Ishikawa (cell line): Measurements from ENCODE around the gene CBFA2T2.
A peak's percentile ranks its signal among the peaks of the same experiment; 100 is the strongest.

Experiments used
- CEBPB ChIP-seq: IDR thresholded peaks from 2 replicates; pipeline ENCODE4 v1.6.1; 2012
- CREB1 ChIP-seq: IDR thresholded peaks from 2 replicates; pipeline ENCODE4 v1.6.1; 2012; ENCODE audit warnings: low read depth
- EGR1 ChIP-seq: IDR thresholded peaks from 2 replicates; pipeline ENCODE4 v1.6.1; 2012
- EP300 ChIP-seq: IDR thresholded peaks from 2 replicates; pipeline ENCODE4 v1.6.1; 2012; ENCODE audit warnings: borderline replicate concordance
- FOXM1 ChIP-seq: IDR thresholded peaks from 2 replicates; pipeline ENCODE4 v1.6.1; 2012; ENCODE audit warnings: low read depth, borderline replicate concordance
- MAX ChIP-seq: IDR thresholded peaks from 2 replicates; pipeline ENCODE4 v1.6.1; 2012
- NFIC ChIP-seq: IDR thresholded peaks from 2 replicates; pipeline ENCODE4 v1.6.1; 2012
- RAD21 ChIP-seq: IDR thresholded peaks from 2 replicates; pipeline ENCODE4 v1.6.1; 2012; ENCODE audit warnings: low read depth
- TAF1 ChIP-seq: IDR thresholded peaks from 2 replicates; pipeline ENCODE4 v1.6.1; 2012; ENCODE audit warnings: low read depth, mild to moderate bottlenecking
- TCF12 ChIP-seq: IDR thresholded peaks from 2 replicates; pipeline ENCODE4 v1.6.1; 2012; ENCODE audit warnings: low read depth
- TEAD4 ChIP-seq: IDR thresholded peaks from 2 replicates; pipeline ENCODE4 v1.6.1; 2012
- YY1 ChIP-seq: IDR thresholded peaks from 2 replicates; pipeline ENCODE4 v1.6.1; 2012; ENCODE audit warnings: low read depth
- ZBTB7A ChIP-seq: IDR thresholded peaks from 2 replicates; pipeline ENCODE4 v1.6.1; 2012; ENCODE audit warnings: low read depth
- TF ChIP-seq, protein P1 (sequence below): IDR thresholded peaks from 2 replicates; pipeline ENCODE4 v1.6.1; 2012; ENCODE audit warnings: low read depth, mild to moderate bottlenecking
- TF ChIP-seq, protein P2 (sequence below): IDR thresholded peaks from 2 replicates; pipeline ENCODE4 v1.6.1; 2012

CBFA2T2 gene

GRCh38 chr20:33507461-33507860 lies 17.6 kb downstream of the CBFA2T2 start:
- TF ChIP-seq EGR1 (no peak), TEAD4 (no peak), FOXM1 (no peak), TAF1 (no peak), TCF12 (no peak), NFIC (no peak), MAX (no peak), YY1 (no peak), RAD21 (no peak), ZBTB7A (no peak), CEBPB (no peak)
- TF ChIP-seq, protein P1, sequence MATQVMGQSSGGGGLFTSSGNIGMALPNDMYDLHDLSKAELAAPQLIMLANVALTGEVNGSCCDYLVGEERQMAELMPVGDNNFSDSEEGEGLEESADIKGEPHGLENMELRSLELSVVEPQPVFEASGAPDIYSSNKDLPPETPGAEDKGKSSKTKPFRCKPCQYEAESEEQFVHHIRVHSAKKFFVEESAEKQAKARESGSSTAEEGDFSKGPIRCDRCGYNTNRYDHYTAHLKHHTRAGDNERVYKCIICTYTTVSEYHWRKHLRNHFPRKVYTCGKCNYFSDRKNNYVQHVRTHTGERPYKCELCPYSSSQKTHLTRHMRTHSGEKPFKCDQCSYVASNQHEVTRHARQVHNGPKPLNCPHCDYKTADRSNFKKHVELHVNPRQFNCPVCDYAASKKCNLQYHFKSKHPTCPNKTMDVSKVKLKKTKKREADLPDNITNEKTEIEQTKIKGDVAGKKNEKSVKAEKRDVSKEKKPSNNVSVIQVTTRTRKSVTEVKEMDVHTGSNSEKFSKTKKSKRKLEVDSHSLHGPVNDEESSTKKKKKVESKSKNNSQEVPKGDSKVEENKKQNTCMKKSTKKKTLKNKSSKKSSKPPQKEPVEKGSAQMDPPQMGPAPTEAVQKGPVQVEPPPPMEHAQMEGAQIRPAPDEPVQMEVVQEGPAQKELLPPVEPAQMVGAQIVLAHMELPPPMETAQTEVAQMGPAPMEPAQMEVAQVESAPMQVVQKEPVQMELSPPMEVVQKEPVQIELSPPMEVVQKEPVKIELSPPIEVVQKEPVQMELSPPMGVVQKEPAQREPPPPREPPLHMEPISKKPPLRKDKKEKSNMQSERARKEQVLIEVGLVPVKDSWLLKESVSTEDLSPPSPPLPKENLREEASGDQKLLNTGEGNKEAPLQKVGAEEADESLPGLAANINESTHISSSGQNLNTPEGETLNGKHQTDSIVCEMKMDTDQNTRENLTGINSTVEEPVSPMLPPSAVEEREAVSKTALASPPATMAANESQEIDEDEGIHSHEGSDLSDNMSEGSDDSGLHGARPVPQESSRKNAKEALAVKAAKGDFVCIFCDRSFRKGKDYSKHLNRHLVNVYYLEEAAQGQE = no peak
- TF ChIP-seq, protein P2, sequence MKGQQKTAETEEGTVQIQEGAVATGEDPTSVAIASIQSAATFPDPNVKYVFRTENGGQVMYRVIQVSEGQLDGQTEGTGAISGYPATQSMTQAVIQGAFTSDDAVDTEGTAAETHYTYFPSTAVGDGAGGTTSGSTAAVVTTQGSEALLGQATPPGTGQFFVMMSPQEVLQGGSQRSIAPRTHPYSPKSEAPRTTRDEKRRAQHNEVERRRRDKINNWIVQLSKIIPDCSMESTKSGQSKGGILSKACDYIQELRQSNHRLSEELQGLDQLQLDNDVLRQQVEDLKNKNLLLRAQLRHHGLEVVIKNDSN = no peak

DNA sequence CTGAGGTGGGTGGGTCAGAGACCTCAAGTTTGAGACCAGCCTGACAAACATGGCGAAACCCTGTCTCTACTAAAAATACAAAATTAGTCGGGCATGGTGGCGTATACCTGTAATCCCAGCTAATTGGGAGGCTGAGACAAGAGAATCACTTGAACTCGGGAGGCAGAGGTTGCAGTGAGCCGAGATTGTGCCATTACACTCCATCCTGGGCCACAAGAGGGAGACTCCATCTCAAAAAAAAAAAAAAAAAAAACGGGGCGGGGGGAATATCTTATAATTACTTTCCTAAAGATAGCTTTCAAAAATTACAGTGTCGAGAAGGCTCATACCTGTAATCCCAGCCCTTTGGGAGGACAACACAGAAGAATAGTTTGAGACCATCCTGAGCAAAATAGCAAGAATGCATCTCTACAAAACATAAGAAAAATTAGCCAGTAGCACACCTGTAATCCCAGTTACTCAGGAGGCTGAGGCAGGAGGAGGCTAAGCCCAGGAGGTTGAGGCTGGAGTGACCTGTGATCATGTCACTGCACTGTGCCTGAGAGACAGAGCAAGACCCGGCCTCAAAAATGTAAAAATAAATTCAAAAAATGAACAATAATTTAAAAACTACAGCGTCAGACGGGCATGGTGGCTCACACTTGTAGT lies 25.8 kb downstream of the CBFA2T2 start:
- no peak for TF ChIP-seq CEBPB
- no peak for TF ChIP-seq EGR1
- no peak for TF ChIP-seq MAX
- no peak for TF ChIP-seq TAF1
- no peak for TF ChIP-seq ZBTB7A
- no peak for TF ChIP-seq EP300
- TF ChIP-seq NFIC = no peak
- TF ChIP-seq RAD21 = no peak
- no peak for TF ChIP-seq FOXM1

DNA sequence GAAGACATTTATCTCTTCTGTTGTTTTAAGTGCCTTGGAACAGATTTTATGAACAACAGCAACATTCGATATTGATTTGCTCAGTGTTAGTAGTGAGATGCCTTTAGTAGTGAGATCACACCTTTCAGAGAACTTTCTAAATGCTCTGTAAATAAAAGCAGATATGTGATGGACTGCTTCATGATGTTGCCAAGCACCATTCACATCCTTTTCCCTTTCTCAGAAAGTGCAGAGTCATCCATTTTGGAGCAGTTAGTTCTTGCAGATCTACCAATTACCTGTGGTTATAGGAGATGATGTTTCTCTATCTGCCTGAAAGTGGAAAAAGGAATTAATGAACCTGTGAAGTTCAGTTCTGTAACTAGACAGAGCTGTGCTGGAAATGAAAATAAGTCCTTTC lies 27.0 kb downstream of the CBFA2T2 start:
- TF ChIP-seq MAX (no peak), YY1 (no peak), TAF1 (no peak), TCF12 (no peak), TEAD4 (no peak), FOXM1 (no peak), EGR1 (no peak), CEBPB (no peak), RAD21 (no peak)
- TF ChIP-seq, protein P1 = no peak

DNA sequence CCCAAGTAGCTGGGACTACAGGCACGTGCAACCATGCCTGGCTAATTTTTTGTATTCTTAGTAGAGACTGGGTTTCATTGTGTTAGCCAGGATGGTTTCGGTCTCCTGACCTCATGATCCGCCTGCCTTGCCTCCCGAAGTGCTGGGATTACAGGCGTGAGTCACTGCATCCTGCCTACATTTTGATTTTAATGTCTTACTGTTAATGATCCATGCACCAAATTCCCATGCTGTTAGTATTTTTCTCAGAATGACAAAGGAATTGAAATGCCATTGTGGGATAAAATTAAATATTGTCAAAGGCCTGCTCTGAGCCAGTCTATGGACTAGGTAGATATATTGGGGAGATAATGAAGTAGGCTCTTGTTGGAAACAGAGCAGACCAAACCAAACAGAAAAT lies 28.2 kb downstream of the CBFA2T2 start:
- TF ChIP-seq TAF1 (no peak), CEBPB (no peak; the same call in 1 of the 2 replicates), FOXM1 (no peak), RAD21 (no peak), YY1 (no peak), ZBTB7A (no peak), EP300 (peak; percentile 58; the same call in 1 of the 2 replicates), EGR1 (no peak), MAX (peak; percentile 56), CREB1 (no peak), NFIC (no peak), TEAD4 (peak; percentile 55; the same call in 1 of the 2 replicates), TCF12 (no peak)
- TF ChIP-seq, protein P2 = no peak
- TF ChIP-seq, protein P1 = no peak
